HS-27A (cell line): Measurements from ENCODE around the gene PIK3CA.

ENCODE experiments used
- DNase-seq: peaks from one replicate; pipeline ENCODE4 v3.0.0-alpha.2; 2012; ENCODE audit warnings: low read depth, missing footprints

Gene PIK3CA

DNA sequence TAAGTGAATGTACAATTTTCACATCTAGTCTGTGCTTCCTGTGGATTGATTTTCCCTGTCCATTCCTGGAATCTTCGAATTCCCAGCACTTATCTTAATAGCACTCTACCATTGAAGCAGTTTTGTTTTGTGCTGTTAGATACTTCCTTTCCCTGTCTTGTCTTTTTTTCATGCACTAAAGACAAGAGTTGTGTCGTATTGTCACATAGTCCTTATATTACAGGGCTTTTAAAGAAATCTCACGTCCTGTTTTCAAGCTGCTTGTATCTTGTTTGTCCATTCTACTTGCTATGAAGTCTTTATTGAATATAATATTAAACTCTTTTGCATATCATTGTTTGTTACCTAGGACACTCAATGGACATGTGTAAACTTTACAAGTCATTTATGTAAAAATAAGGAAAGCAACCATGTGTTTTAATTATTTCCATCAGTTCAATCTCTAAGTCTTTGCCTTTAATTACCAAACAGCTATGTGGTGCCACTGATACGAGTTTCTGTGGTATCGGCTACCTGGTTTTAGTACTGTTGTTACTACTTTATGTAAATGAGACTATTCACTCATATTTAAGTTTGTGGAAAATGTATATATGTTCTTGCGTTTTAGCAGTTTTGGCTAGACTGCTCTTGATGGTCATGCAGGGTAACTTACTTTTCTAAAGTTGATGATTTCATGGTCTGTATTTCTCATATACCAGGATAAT is 10.3 kb downstream of the PIK3CA start:
- no peak for DNase-seq

DNA sequence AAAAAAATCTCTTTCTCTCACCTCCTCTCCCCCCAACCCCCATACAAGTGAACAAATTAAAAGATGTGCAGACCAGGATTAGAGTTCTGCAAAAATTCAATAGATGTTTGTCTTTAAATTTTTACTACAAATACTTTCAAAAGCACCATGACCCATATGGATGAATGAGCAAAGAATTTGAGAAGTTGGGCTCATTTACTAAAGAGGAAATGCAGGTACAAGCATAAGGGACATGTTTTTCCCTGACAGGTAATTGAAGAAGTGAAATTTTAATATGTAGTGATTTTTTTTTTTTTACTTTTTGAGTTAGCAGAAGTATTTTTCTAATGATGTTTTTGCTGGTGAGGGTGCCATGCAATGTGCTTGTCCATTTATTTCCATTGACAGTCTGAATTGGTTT is 15.3 kb downstream of the PIK3CA start:
- no peak for DNase-seq

DNA sequence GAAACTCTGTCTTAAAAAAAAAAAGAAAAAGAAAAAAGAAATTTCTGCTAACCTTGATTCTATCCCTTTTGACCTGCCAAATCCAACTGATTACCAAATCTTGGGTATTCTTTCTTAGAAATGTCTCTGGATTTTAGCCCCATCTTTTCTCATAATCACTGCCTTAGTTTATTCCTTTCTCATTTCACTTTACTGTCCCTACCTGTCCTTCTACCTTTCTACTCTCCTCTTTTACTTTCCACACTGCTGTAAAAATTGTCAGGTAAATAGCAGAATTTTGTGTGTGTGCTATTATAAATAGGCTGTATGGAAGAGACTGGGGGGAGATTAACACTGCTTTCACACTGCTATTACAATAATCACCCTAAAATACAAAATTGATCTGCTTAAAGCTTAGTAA is 16.7 kb downstream of the PIK3CA start:
- no peak for DNase-seq

DNA sequence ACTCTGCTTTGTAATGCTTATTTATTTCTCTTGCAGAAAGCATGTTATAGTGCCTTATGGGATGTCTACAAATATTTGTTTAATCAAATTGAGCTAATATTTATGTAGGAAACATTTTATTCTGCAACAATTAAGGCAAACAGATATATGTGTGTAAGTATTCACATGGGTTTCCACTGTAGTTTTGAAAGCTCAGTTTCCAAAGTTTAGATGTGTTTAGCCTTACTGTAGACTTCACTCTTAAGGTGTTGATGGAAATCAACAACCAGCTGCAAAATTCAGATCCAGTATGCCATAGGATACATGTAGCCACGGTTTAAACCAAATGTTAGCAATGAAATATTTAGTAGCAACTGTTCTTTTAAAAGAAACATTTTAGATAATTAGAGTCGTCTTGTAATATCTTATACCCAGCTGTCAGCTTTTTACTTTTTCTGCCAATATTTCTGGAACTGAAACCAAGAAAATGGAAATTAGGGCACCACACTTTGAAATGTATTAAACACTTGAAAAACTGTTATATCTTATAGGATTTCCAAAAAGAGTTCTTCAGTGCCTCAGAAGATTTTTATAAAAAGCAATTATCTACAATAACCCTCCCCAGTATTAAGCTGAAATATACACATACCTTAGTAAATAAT is 18.5 kb downstream of the PIK3CA start:
- no peak for DNase-seq

DNA sequence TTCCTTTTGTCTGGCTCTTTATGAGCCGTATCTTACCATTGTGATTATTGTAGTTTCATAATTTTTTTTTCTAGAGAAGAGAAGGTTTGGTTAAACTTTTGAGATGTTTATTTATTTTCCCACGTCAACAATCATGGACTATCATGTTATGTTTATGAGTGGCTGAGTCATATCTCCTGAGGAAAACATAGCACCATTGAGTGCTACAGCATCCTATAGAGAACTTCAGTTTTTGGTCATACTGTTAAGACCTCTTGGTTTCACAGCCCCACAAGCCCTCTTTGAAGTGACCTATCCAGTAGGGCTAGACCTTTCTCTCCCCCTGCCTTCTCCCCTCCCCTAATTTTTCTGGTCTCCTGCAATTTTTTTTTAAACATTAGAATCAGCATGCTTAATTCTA is 20.8 kb downstream of the PIK3CA start:
- DNase-seq = no peak

DNA sequence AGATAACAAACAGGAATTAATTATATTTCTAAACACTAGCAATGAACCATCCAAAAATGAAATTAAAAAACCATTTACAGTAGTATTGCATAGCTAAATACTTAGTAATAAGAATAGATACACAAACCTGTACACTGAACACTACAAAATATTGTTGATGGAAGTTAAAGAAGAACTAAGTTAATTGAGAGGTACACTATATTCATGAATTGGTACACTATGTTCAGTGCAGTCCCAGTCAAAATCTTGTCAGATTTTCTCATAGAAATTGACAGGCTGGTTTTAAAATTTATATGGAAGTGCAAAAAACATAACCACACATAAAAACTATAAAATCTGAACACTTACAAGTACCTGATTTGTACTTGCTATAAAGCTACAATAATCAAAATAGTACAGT is 24.4 kb downstream of the PIK3CA start:
- DNase-seq = no peak

DNA sequence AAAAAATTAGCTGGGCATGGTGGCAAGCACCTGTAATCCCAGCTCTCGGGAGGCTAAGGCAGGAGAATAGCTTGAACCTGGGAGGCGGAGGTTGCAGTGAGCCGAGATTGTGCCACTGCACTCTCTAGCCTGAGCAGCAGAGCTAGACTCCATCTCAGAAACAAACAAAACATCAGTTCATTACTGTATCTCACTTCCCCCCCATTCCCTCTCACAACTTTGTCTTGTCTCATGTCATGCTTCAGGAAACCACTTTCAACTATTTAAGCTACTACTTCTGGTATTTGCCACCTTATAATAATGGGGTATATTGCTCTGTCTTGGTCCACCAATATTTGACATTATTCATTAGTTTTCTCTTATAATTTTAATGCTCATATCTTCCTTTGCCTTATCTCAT is 26.2 kb downstream of the PIK3CA start:
- DNase-seq = no peak

DNA sequence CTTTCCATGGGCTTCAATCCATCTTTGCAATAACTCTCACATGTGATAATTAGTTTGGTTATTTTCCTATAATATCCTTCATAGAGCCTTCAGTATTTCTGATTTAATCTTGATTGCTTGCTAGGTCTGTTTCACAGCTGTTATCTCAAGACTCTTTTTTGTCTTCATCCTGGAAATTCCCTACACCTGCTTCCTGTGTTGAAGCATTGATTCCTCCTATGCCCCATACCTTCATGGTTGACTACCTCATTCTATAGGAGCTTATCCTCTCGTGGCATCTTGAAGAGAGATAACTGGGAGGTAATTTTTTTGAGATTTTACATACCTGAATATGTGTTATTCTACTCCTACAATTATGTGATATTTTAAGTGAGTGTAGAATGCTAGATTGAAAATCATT is 26.7 kb downstream of the PIK3CA start:
- DNase-seq = no peak

DNA sequence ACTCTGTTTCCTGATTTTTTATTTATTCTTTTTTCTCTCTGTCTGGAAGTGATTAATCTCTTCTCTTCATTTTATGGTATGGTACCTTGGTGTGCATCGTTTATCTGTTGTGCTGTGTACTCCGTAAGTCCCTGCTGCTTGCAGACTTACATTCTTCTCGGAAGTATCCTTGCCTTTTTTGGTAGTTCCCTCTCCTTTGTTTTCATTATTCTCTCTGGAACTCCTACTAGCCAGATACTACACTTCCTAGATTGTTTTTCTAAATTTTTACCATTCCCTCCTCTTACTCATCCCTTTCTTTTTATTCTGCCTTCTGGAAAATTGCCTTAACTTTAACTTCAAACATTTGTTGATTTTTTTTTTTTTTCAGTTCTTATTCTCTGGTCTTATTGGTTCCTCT is 27.2 kb downstream of the PIK3CA start:
- DNase-seq = no peak

DNA sequence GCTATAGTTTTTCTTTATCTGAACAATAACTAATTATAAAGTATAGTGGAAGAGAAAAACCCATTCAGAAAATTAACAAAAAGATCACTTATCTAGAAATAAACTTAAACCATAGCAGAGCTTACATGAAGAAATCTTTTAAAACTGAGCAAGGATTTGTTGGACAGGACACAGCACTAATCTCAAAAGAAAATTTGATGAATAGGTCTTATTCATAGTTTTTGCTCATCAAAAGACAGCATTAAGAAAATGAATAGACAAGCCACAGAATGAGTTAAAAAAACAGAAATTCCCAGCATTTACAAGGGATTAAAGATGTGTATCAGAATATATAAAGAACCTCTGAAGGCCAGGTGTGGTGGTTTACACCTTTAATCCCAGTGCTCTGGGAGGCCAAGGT is 29.5 kb downstream of the PIK3CA start:
- no peak for DNase-seq

DNA sequence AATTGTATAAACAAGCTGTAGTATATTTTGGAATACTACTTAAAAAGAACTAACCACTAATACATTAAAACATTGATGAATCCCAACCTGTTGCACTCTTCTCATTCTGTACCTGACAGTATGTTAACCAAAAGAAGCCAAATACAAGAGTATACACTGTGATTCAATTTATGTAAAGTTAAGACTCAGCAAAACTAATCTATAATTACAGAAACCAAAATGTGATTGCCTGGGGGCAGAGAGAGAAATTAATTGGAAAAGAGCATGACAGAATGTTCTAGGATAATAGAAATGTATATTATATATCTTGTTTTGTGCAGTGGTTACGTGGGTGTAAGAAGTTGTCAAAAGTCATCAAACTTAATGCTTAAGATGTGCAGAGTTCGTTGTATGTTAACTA is 31.1 kb downstream of the PIK3CA start:
- no peak for DNase-seq

DNA sequence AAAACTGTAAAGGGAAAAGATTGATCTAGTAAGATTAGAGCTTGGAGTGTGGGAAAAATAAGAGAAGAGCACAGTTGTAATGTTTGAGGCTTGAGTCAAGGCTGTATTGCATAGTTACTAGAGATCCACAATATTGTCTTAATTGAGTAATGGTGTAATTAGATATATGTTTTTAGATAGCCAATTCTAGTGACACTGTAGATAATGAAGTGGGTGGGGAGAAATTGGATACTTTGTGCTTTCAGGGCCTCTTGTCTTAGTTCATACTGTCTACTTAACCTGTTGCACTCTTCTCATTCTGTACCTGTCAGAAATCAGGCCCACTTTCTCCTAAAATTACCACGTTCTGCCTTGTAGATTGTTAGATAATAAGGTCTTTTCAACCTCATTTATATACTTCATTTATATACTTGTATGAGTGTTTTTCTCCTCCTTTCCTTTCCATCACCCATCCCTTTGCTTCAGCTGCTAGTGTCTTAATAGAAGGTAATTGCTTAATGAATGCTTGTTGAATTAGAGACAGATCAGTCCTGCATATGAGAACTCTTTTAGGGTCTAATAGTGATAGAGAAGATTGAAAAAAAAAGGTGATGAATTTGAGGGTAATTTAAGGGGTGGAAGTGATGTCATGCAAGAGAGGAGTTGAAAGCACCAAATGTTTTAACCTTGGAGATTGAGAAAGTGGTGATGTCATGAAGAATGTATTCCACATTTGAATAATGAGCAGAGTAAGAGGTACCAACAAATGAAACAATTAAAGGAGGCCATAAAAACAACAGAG is 32.0 kb downstream of the PIK3CA start:
- no peak for DNase-seq

DNA sequence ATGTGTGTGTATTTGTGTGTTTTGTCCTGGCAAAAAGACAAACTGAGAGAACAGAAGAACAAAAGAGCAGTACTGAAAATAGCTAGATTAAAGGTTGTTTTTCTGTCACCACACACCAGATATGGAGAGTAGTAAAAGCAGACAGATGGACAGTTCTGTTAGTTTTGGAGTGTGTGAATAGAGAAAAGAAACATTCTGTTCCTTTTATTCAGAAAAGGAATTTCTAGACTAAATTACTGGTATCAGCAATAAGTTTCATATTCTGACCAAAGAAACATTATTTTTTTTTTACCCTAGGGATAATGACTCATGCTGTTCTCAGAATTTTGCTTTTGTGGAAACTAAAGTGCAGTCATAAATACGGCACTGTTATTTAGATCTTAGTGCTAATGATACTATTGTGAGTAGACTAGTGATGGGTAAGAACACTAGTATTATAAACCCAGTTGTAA is 32.9 kb downstream of the PIK3CA start:
- no peak for DNase-seq

DNA sequence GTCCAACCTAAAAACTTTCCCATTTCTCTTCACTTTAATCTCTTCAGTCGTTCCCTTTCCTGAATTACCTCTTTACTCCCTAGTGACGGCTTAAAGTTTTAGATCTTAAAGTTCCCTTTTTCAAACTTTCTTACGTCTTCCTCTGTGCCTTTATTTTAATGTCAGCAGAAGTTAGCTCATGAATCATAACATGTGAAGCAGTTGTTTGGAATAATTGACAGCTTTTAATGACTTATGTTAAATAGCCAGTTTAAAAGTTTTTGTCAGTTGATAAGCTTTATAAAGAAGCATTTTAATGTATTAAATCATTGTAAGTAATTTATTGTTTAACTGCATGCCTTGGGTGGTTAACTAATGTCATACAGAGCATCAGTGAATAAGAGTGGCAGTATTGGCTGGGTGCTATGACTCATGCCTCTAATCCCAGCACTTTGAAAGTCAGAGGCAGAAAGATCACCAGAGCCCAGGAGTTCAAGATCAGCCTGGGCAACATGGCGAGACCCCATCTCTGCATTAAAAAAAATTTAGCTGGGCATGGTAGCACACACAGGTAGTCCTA is 33.9 kb downstream of the PIK3CA start:
- no peak for DNase-seq

DNA sequence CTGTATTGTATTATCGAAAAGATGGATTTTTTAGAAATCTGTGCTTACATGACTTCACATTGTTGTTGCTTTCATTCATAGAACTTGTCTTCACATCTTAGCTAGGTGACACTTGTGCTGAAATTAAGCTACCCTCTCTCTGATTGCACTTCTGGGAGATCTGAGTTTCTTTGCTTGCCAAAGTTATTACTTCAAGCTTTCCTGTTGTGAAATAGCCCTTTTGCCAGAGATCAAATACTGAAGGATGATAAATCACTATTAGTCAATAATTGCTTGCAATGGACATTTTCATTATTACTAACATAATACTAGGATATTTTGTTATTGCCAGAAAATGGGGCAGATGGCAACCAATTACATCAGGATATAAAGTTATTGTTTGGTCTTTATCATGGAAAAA is 34.7 kb downstream of the PIK3CA start:
- no peak for DNase-seq

DNA sequence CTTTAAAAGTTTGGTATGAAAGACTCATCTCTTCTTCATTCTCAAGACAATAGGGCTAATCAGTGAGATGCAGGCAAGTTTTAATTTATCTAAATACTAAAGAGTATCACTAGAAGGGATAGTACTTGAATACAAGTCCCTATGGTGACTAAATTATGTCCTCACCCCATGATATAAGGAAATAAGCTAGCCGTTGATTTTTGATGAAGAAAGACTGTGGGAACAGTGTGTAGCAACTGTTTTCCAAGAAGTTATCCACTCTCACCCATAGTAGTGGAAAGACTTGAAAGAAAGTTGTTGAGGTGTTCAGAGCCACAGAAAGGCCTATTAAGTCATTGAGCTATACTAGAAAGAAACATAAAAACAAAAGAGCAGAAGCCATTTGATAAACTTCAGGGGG is 36.7 kb downstream of the PIK3CA start:
- DNase-seq = no peak

DNA sequence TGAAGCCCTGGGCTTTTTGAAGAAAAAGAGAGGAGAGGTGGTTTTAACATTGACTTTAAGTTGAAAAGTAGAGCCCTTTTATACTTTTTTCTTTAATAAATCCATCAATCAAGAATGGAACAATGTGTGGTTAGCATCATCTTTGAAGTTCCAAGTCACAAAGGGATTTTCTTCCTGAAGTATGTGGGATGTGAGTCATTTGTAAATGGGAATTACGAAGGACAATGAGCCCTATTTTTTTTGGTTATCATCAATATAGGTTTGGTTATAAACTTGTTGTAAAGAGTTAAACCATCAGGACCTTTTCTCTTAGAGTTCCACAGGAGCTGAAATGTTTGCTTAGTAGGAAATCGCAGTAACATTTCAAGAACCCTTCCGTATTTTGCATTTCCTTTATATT is 38.3 kb downstream of the PIK3CA start:
- no peak for DNase-seq

DNA sequence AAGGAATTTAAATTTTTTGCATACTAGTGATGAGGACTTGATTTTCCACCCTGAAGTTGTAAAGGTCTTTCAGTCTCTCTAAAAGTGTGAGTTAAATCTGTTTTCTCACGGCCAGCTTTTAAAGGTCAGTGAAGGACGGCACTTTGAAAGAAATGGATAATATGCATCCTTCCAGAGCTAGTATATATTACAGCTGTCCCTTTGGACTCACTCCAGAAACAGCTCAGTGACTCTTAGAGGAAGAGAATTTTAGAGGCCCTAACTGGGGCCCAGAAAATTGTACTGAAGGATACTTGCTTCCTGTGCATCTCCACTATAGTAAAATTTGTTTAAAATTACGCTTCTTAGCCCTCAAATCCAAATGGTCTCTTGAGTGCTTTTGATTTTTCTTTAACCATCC is 41.6 kb downstream of the PIK3CA start:
- DNase-seq = no peak

DNA sequence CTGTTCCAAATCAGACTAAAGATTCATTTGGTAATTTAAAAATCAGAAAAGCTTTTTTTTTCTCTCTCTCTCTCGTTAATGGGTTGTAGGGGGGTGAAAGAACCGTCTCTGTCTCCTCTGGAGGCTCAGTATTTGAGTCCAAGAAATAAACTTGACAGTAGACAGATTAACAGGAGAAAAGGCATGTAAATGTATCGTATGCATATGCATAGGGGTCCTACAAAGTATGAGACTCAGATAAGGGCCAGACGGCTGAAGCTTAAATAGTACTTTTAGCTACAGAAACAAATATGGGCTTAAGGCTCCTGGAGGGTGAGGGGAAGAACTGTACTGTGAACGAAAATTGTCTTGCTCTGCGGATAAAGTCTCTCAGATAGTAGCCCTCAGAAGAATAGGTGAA is 42.4 kb downstream of the PIK3CA start:
- no peak for DNase-seq

DNA sequence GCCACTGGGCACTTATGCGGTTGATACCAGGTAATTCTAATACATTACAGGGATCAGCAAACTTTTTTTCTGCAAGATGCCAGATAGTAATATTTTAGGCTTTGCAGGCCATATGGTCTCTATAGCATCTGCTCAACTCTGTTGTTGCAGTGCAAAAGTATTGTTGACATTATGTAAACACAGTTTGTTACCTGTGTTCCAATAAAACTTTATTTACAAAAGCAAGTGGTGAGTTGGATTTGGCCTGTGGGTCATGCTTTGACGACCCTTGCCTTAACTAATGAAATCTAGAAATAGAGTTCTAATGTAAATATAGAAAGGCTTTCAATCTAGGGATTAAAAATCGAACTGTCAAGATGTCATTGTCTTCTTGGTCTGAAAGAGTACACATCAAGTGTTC is 44.4 kb downstream of the PIK3CA start:
- DNase-seq = no peak

DNA sequence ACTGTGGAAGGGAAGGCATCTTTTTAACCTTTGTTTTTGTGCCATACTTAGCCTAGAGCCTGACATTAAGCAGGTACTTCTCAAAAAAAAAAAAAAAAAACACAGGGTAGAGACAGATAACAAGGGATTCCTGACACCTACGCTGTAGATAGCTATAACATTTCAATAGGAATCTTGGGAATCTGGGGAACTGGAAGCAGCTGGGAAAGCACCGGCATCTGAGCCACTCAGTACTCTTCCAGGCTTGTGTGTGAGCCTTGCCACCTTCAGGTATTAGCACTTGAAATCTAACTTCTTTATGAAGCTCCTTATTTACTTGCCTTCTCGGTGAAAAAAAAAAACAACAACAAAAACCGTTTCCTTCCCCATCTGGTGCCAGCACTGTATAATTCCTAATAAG is 46.8 kb downstream of the PIK3CA start:
- no peak for DNase-seq

DNA sequence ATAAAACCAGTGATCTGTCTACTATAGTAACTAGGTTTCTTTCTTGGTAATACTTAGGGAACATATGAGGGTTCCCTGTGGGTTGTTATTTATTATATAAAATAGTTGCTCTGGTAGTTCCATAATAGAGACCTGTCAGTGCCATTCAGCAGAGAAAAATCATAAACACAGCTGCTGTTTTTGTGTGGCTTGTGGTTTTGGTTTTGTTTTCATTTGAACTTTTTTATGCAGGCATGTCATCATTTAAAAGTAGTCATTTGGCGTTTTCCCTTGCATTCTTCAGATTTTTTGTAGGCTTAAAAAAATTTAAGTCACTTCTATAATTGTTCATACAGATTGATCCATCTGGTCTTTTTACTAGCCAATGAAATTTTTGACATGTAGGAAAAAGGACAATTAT is 47.9 kb downstream of the PIK3CA start:
- peak; percentile 60 for DNase-seq

DNA sequence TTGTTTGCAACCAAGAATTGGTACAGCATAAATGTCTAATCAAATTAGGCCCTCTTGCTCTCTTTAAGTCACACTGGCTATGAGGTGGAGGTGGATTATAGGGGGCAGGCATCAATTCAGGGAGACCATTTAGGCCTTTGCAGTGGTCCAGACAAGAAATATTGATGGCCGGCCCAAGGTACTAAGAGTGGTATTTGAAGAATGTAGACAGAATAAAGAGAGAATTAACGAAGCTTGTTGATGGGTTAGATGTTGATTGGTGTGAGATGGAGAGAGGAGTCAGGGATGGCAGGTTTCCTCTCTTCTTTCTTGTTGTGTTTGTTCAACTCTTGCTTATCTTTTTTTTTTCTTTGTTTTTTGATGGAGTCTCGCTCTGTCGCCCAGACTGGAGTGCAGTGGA is 48.5 kb downstream of the PIK3CA start:
- DNase-seq = no peak
